Left ventricle myocardium inferior (tissue), 1 donor: ENCODE results near the gene HSF2BP. TPM values are rescaled to one million over a fixed set of nuclear protein-coding genes. Genes with fewer than 3 reads are reported as not detected.
"Not testable (repeated sequence)": the region's sequence is repeated elsewhere in the genome, so short reads cannot be mapped to it uniquely, and the experiment has no call there.

Source experiments
- DNase-seq: peaks from one replicate; pipeline ENCODE4 v3.0.0-alpha.2; 2020
- H3K27ac ChIP-seq: fragments of 200-600 bp; replicated peaks from 2 replicates; pipeline ENCODE4 v1.8.0; 2021
- H3K27me3 ChIP-seq: fragments of 200-600 bp; 2 replicates; pipeline ENCODE4 v1.8.0; 2021; ENCODE audit warnings: low read depth
- H3K36me3 ChIP-seq: fragments of 200-600 bp; 2 replicates; pipeline ENCODE4 v1.8.0; 2021
- H3K4me1 ChIP-seq: fragments of 200-600 bp; 2 replicates; pipeline ENCODE4 v1.8.0; 2021
- H3K4me3 ChIP-seq: fragments of 200-600 bp; 2 replicates; pipeline ENCODE4 v1.8.0; 2021; ENCODE audit warnings: mild to moderate bottlenecking, moderate library complexity
- H3K9me3 ChIP-seq: fragments of 200-600 bp; replicated peaks from 2 replicates; pipeline ENCODE4 v1.8.0; 2021
- intact Hi-C: fragments of 100-400 bp; cut with micrococcal nuclease; formaldehyde crosslinking; loops from one replicate; pipeline ENCODE4 v1.11.0; 2022
- total RNA-seq: library from RNA; stranded (reverse); fragmentation: NEBNext Ultra II Directional; extraction: Animal tissue kit (Norgen Biotek cat#: 25700); gene quantifications from one replicate; pipeline ENCODE4 v1.2.1, GENCODE V29; 2021
- TF ChIP-seq, protein P1 (sequence below): fragments of 200-600 bp; IDR thresholded peaks from 2 replicates; pipeline ENCODE4 v1.8.0; 2021; ENCODE audit warnings: antibody characterized with exemption, mild to moderate bottlenecking, borderline replicate concordance
- donor health status: DM: no; HTN: yes; CAD: no; lungs with severe emphysema.

HSF2BP gene
- total RNA-seq, 1 donor from 2014 or later = 0.16 TPM

DNA sequence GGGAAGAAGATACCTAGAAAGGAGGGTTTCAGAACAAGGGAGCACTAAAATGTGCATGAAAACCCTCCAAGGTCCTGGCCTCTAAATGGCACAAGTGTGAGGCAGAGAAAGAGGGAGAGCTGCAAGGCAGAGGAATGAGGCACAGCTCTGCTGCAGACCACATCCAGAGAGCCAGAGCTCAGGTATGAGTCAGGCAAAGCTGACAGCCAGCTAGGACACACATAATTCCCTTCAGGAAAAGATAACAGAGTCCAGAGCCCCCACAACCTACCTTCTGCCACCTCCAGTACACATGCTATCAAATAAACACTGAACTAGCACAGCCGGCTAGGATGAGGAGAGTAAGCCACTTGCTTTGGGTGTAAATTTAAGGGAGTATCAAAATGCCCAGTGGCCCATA is 62.2 kb downstream of the HSF2BP start:
- TF ChIP-seq, protein P1, sequence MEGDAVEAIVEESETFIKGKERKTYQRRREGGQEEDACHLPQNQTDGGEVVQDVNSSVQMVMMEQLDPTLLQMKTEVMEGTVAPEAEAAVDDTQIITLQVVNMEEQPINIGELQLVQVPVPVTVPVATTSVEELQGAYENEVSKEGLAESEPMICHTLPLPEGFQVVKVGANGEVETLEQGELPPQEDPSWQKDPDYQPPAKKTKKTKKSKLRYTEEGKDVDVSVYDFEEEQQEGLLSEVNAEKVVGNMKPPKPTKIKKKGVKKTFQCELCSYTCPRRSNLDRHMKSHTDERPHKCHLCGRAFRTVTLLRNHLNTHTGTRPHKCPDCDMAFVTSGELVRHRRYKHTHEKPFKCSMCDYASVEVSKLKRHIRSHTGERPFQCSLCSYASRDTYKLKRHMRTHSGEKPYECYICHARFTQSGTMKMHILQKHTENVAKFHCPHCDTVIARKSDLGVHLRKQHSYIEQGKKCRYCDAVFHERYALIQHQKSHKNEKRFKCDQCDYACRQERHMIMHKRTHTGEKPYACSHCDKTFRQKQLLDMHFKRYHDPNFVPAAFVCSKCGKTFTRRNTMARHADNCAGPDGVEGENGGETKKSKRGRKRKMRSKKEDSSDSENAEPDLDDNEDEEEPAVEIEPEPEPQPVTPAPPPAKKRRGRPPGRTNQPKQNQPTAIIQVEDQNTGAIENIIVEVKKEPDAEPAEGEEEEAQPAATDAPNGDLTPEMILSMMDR = no peak
- H3K9me3 ChIP-seq = no peaks in the 10 kb centered on the region
- no peak overlapping the region for H3K4me3 ChIP-seq
- no peaks in the 10 kb centered on the region for H3K36me3 ChIP-seq
- H3K4me1 ChIP-seq = no peaks in the 10 kb centered on the region
- no peak overlapping the region for H3K27ac ChIP-seq
- no peaks in the 10 kb centered on the region for H3K27me3 ChIP-seq
- DNase-seq = no peak
- intact Hi-C loops = no loop called here

DNA sequence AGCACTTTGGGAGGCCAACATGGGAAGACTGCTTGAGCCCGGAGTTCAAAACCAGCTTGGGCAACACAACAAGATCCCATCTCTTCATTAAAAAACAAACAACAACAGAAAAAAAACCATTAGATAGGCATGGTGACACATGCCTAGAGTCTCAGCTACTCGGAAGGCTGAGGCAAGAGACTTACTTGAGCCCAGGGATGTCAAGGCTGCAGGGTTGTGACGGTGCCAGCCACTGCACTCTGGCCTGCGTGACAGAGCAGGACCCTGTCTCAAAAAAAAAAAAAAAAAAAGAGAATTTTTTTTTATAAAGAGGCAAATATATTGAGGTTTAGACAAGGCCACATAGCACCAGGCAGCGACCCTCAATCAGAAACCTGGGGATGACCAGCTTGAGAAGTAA is 62.7 kb downstream of the HSF2BP start:
- intact Hi-C loops = no loop called here
- H3K27ac ChIP-seq = no peak overlapping the region
- TF ChIP-seq, protein P1 = no peak
- DNase-seq = no peak
- no peaks in the 10 kb centered on the region for H3K4me1 ChIP-seq
- no peaks in the 10 kb centered on the region for H3K36me3 ChIP-seq
- H3K9me3 ChIP-seq = no peaks in the 10 kb centered on the region
- no peaks in the 10 kb centered on the region for H3K27me3 ChIP-seq
- no peak overlapping the region for H3K4me3 ChIP-seq

DNA sequence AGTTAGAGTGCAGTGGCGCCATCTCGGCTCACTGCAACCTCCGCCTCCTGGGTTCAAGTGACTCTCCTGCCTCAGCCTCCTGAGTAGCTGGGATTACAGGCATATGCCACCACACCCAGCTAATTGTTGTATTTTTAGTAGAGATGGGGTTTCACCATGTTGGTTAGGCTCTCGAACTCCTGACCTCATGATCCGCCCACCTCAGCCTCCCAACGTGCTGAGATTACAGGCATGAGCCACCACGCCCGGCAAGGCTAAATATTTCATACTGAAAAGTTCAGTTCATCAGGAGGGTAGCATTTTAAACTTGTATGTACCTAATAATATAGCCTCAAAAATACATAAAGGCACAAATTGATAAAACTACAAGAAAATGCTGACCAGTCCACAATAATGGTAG is 63.5 kb downstream of the HSF2BP start:
- H3K27me3 ChIP-seq, H3K4me3 ChIP-seq, intact Hi-C loops, H3K36me3 ChIP-seq, H3K4me1 ChIP-seq, H3K27ac ChIP-seq, DNase-seq, H3K9me3 ChIP-seq: not testable (repeated sequence)

DNA sequence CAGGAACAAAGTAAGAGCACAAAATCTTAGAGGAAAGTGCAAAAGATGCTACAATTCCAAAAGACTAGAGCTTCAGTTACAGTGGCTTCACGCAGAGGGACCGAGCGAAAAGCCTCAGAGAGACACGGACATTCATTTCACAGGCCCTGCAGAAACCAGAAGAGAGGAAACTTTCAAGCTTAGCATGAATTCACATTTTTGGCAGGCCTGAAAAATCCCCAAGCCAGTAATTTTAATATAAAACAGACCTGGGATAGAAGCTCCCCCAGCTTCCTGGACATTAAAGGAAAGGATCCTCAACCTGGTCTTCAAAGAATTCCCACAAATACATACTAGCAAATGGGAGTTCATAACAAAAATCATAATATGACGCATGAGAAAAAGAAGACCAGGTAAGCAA is 66.2 kb downstream of the HSF2BP start:
- DNase-seq = no peak
- TF ChIP-seq, protein P1 = no peak
- H3K4me3 ChIP-seq = no peak overlapping the region
- no peaks in the 10 kb centered on the region for H3K27me3 ChIP-seq
- no peak overlapping the region for H3K27ac ChIP-seq
- intact Hi-C loops = no loop called here
- H3K36me3 ChIP-seq = no peaks in the 10 kb centered on the region
- H3K9me3 ChIP-seq = no peaks in the 10 kb centered on the region
- no peaks in the 10 kb centered on the region for H3K4me1 ChIP-seq

DNA sequence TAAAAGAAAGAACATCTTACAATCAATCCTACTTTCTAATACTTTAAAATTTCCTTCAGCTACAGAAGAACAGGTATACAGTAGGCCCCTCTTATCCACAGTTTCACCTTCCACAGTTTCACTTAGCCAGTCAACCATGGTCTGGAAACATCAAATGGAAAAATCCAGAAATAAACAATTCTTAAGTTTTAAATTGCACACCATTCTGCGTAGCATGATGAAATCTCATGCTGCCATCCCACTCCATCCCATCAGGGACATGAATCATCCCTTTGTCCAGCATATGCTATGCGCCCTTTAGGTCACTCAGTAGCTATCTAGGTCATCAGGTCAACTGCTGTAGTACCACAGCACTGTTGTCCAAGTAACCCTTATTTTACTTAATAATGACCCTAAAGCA is 67.7 kb downstream of the HSF2BP start:
- no peaks in the 10 kb centered on the region for H3K36me3 ChIP-seq
- intact Hi-C loops = no loop called here

DNA sequence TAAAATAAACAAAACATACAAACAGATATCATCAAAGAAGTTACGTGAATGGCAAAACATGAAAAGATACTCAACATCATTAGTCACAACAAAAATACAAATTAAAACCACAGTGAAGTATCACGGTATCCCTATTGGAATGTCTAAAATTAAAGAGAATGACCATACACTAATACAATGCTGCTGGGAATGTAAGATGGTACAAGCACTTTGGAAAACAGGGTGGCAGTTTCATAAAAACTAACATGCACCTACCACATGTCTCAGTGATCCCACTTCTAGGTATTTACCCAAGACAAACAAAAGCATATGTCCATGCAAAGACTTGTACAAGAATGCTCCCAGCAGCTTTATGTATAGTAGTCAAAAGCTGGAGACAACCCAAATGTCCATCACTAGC is 69.1 kb downstream of the HSF2BP start:
- no peak for DNase-seq
- no peaks in the 10 kb centered on the region for H3K36me3 ChIP-seq
- peaks cover 21% of the 10 kb centered on the region for H3K4me1 ChIP-seq
- TF ChIP-seq, protein P1 = no peak
- intact Hi-C loops = no loop called here
- no peaks in the 10 kb centered on the region for H3K9me3 ChIP-seq
- no peaks in the 10 kb centered on the region for H3K27me3 ChIP-seq
- no peak overlapping the region for H3K4me3 ChIP-seq
- H3K27ac ChIP-seq = no peak overlapping the region

More for the DNA sequence above, 67.7 kb downstream of the HSF2BP start:
- Histone ChIP-seq H3K4me1 (peaks cover 8% of the 10 kb centered on the region), H3K27me3 (no peaks in the 10 kb centered on the region), H3K4me3 (no peak overlapping the region), H3K27ac (no peak overlapping the region), H3K9me3 (no peaks in the 10 kb centered on the region)
- TF ChIP-seq, protein P1 = no peak
- no peak for DNase-seq
